CD4-positive, alpha-beta T cell treated with Interleukin-6 at 100 ng/mL for 8 hours (primary cell): ENCODE data around the gene TFPI.
"Not testable (repeated sequence)": the region's sequence is repeated elsewhere in the genome, so short reads cannot be mapped to it uniquely, and the experiment has no call there.

ENCODE experiments used
- DNase-seq: peaks from one replicate; pipeline ENCODE4 v3.0.0-alpha.2; 2020; ENCODE audit warnings: mixed read lengths, low spot score

Gene TFPI

DNA sequence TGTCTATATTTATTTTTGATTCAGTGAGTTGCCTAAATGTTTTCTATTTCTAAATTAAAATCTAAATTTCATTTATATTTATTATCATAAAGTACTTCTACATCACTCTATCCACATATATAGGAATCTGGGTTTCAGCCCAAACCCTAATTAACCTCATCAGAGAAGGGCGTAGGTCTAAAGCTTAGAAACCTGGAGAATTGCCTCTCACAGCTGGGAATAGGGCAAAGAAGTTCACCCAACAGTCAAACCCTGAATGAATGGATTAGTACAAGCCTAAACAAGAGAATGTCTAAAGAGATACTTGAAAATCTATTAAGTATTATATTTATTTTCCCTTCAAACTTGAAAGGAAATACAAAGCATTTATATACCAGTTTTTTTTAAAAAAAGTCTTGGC lies 26.2 kb downstream of the TFPI start:
- DNase-seq: no peak

DNA sequence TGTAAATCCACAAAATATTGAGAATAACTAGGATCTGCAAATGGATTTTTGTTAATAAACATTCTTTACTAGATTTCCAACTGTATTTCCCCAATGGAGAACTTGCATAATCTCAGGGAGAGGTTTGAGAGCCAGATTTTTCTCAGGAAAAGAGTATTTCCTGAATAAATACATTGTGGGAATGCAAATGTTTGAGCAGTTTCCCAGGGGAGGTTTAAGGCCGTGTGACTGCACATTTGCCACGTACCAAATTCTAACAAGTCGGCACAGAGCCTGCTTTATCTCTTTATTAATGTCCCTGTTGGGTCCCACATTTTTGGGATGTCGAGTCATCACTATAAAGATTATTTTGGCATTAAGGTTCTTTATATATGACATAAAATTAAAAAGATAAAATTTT lies 27.0 kb downstream of the TFPI start:
- no peak for DNase-seq

DNA sequence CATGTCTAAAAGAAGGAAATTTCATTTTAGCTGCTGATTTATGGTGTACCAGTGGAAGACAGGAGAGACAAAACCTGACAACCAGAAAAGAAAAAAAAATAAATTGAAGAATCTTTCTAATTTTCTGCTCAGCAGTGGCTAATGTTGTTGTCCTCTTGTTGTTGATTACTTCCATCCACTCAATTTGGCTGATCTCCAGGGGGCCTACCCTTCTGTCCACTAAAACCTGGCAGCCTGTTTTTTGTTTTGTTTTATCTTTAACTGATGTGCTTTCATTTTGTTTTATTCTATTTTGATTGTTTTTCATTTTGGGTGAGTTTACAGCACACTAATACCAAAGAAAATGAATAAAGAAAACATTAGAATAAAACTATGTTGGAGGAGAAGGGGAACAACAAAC lies 27.4 kb downstream of the TFPI start:
- no peak for DNase-seq

DNA sequence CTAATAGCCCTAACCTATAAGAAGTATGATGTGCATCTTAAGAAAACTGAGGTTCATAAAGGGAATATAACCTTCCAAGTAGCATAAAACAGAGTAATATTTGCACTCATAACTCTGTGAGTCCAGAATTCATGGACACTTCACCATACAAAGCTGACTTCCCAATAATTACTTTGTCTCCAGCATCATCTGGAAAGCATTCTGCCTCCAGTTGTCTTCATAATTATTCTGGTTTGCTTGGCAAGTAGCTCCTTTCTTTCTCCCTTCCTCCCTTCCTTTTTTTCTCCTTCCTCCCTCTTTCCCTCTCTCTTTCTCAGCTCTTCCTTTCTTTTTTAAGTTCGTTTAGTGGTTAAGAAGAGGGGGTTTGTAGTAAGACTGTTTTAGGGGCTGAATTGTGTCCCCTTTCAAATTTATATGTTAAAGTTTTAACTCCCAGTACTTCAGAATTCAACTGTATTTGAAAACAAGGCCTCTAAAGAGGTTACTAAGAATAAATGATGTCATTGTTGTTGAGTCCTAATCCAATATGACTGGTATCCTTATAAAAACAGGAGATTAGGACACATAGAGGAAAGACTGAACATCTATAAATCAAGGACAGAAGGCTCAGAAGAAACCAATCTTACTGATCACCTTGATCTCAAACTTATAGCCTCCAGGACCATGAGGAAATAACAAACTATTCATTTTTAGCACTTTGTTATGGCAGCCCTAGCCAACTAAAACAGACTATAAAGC lies 28.9 kb downstream of the TFPI start:
- DNase-seq: no peak

GRCh38 chr2:187523325-187523724 lies 30.9 kb downstream of the TFPI start:
- no peak for DNase-seq

GRCh38 chr2:187520121-187520624 lies 34.1 kb downstream of the TFPI start:
- no peak for DNase-seq

GRCh38 chr2:187519419-187520120 lies 34.7 kb downstream of the TFPI start:
- DNase-seq: no peak

- not testable (repeated sequence) for DNase-seq
Observed at GRCh38 chr2:187517750-187518361, 36.4 kb downstream of the TFPI start.

- DNase-seq: not testable (repeated sequence)
Observed at GRCh38 chr2:187516630-187517510, 37.4 kb downstream of the TFPI start.

- no peak for DNase-seq
Observed at GRCh38 chr2:187514930-187515329, 39.3 kb downstream of the TFPI start.

DNA sequence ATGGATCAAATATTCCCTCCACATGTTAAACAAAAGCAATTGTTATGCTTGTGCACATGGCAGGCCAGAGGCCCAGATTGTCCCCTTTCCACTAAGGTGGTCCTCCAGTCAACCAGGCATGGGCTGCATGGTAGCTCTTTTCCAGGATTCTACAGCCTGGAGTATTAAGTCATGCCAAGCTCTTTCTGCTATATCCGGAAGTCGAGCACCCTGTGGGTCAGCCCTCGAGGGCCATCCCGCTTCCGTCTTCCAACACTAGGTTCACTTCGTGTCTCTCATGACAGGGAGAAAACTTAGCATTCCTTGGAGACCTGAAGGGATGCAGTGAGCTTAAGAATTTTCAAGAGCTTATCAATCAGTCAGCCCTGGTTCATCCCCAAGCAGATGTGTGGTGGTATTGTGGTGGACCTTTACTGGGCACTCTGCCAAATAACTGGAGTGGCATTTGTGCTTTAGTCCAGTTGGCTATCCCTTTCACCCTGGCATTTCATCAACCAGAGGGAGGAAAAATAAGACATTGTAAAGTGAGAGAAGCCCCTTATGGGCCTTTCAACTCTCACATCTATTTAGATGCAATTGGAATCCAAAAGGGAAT lies 39.9 kb downstream of the TFPI start:
- DNase-seq: not testable (repeated sequence)

GRCh38 chr2:187513460-187514234 lies 40.6 kb downstream of the TFPI start:
- DNase-seq: not testable (repeated sequence)

DNA sequence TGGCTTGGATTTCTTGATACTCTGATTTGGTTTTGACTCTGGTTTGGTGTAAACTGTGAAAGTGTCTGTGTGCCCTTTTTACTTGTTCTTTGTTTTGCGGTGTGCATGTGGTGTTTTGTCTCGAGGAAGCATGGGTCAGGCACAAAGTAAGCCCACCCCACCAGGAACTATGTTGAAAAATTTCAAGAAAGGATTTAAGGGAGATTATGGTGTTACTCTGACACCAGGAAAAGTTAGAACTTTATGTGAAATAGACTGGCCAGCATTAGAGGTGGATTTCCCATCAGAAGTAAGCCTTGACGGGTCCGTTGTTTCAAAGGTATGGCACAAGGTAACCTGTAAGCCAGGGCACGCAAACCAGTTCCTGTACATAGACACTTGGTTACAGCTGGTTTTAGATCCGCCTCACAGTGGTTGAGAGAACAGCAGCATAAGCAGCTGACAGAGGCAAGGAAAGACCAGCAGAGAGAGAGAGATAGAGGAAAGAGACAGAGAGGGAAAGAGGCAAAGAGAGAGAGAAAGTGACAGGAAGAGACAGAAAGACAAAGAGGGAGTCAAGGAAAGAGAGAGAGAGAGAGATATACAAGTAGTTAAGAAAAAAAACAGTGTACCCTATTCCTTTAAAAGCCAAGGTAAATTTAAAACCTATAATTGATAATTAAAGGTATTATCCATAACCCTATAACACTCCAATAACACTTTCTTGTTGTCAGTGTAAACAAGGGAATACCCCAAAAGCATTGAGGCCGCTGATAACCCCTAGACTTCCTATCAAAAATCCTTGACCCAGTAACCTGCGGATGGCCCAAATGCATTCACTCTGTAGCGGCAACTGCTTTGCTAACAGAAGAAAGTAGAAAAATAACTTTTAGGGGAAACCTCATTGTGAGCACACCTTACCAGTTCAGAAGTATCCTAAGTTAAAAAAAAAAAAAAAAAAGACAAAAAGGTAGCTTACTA lies 42.6 kb downstream of the TFPI start:
- no peak for DNase-seq

DNA sequence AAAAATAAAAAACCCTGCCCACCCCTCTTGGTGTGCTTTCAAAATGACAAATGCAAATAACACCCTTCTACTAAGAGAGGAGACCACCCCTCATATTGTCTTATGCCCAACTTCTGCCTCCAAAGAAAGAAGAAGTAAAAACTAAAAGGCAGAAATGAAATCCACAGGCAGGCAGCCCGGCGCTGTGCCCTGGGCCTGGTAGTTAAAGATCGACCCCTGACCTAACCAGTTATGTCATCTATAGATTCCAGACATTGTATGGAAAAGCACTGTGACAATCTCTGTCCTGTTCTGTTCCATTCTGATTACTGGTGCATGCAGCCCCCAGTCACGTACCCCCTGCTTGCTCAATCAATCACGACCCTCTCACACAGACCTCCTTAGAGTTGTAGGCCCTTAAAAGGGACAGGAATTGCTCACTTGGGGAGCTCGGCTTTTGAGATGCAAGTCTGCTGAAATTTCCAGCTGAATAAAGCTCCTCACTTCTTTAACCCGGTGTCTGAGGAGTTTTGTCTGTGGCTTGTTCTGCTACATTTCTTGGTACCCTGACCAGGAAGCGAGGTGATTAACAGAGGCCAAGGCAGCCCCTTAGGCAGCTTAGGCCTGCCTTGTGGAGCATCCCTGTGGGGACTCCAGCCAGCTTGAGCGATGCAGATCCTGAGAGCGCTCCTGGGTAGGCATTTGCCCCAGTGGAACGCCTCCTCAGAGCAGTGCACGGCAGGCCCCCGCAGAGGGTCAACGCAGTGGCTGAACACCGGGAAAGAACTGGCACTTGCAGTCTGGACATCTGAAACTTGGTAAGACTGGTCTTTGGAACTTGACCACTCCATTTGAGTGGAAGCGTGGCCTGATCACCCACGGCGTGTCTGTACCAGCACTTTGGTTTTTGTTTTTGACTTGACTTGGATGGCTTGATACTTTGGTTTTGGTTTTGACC lies 43.5 kb downstream of the TFPI start:
- DNase-seq: not testable (repeated sequence)

DNA sequence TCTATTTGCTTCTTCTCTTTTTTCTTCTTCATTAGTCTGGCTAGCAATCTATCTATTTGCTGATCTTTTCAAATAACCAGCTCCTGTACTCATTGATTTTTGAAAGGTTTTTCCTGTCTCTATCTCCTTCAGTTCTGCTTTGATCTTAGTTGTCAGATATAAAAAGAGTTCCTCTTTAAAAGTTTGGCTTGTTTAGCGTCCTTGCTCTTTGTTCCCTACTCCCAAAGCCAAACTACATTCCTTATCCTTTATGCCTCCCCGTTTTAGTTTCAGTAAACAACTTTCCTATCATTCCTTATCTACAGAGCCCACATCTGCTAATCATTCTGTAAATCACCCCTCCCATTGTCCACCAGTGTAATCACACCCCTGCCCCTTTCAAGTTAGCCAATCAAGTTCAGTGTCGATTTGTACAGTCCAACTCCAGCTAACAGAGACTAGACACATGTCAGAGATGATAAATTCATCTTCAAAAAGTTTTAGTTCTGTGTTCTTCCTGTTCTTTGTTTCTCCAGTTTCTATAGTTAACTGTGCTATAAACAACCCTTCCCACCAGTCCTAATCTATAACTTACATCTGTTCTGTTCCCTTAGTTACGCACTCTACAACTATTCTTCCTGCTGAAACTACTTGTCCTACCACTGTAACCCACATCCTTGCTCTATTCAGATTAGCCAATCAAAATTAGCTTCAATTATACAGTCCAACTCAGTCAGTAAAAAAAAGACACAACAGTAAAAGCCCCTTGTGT lies 44.4 kb downstream of the TFPI start:
- DNase-seq: no peak

- DNase-seq: no peak
Observed at GRCh38 chr2:187506416-187506815, 47.8 kb downstream of the TFPI start.

GRCh38 chr2:187505065-187505672 lies 49.1 kb downstream of the TFPI start:
- no peak for DNase-seq
